Fibroblast of the aortic adventitia (primary cell): ENCODE measurements around the gene ADGRF5. TPM values are rescaled to one million over a fixed set of nuclear protein-coding genes. Genes with fewer than 3 reads are reported as not detected.

ENCODE experiments used
- DNase-seq: peaks from one replicate; pipeline ENCODE4 v3.0.0-alpha.2; 2010; ENCODE audit warnings: low read depth
- H3K4me3 ChIP-seq: 2 replicates; pipeline ENCODE4 v1.5.1; 2011; ENCODE audit warnings: low read depth, mild to moderate bottlenecking, control low read depth, low read length, moderate library complexity
- total RNA-seq: library from RNA; depleted of rRNA; stranded (reverse); fragments of >200 nt; gene quantifications from 2 replicates; pipeline ENCODE4 v1.2.3, GENCODE V29; 2012; ENCODE audit warnings: low replicate concordance
- TF ChIP-seq, protein P1 (sequence below): IDR thresholded peaks from 2 replicates; pipeline ENCODE4 v1.5.1; 2011; ENCODE audit warnings: mild to moderate bottlenecking, low read length, control low read depth, inconsistent platforms; ENCODE audit not compliant: insufficient read depth

ADGRF5 gene
- total RNA-seq, 1 donor, result under 0.01 TPM

DNA sequence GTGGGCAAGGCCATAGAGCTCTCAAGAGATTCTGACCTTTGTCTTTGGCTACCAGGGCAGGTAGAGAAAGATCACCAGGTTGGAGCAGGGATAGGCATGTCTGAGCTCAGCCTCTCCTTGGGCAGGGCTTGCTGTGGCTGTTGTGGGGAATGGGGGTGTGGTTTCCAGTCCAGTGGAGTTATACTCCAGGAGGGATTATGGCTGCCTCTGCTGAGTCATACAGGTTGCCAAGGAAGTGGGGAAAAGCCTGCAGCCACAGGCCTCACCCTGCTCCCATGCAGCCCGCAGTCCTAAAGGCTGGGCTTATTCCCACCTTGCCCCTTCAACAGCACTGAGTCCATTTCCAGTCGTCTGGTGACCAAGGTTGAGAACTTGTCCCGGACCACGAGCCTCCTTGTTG is 106.6 kb downstream of the ADGRF5 start:
- H3K4me3 ChIP-seq, result no peak overlapping the region
- no peak for DNase-seq
- TF ChIP-seq, protein P1, sequence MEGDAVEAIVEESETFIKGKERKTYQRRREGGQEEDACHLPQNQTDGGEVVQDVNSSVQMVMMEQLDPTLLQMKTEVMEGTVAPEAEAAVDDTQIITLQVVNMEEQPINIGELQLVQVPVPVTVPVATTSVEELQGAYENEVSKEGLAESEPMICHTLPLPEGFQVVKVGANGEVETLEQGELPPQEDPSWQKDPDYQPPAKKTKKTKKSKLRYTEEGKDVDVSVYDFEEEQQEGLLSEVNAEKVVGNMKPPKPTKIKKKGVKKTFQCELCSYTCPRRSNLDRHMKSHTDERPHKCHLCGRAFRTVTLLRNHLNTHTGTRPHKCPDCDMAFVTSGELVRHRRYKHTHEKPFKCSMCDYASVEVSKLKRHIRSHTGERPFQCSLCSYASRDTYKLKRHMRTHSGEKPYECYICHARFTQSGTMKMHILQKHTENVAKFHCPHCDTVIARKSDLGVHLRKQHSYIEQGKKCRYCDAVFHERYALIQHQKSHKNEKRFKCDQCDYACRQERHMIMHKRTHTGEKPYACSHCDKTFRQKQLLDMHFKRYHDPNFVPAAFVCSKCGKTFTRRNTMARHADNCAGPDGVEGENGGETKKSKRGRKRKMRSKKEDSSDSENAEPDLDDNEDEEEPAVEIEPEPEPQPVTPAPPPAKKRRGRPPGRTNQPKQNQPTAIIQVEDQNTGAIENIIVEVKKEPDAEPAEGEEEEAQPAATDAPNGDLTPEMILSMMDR, result no peak

DNA sequence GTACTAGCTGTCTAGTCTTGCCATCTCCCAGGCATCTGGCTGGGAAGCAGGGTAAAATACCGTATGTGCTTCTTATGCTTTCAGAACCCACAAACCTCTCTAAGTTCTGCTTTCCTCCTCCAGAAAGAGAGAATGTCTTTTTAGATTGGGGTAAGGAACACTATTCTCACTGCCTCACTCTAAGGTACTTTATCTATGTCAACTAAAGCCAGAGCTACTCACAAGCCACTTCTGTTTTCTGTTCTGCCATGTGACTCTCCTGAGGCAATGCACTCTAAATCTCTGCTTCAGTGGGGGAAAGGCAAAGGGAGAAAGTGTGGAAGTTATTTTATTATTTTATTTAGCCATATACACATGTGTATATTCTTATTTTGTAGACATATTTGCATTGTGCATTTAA is 112.9 kb downstream of the ADGRF5 start:
- no peak overlapping the region for H3K4me3 ChIP-seq
- no peak for DNase-seq
- TF ChIP-seq, protein P1, result no peak

Other genes with a start within 250 kb of the ADGRF5 start
- gene TDRD6, start 234.1 kb downstream of the ADGRF5 start, total RNA-seq, result 0.18 and 1.8 TPM in 2 replicates
- 7.8 TPM in 1 of 2 replicates, not detected in the other for gene PLA2G7, start 186.6 kb downstream of the ADGRF5 start, total RNA-seq
- not detected in 2 replicates for gene ANKRD66, start 175.0 kb downstream of the ADGRF5 start, total RNA-seq
- not detected in 2 replicates for gene MEP1A, start 128.5 kb downstream of the ADGRF5 start, total RNA-seq
- gene ADGRF1, start 120.4 kb upstream of the ADGRF5 start, total RNA-seq, result not detected in 2 replicates